Thyroid gland (tissue), 4 donors: ENCODE measurements around the gene MYO15A. TPM values are rescaled to one million over a fixed set of nuclear protein-coding genes. Genes with fewer than 3 reads are reported as not detected.

ENCODE experiments used
- DNase-seq, 2 donors: peaks; one replicate each; pipeline ENCODE4 v3.0.0-alpha.2; 2019
- H3K27ac ChIP-seq, 3 donors: fragments of 200-600 bp; sonication (generic); 1 replicate in 2 of 3; 2 replicates in 1 of 3; pipeline ENCODE4 v1.5.1; 2016 to 2019; ENCODE audit warnings: mild to moderate bottlenecking in 1 of 3, moderate library complexity in 1 of 3
- H3K27me3 ChIP-seq: fragments of 200-600 bp; sonication (generic); one replicate; pipeline ENCODE4 v1.5.1; 2019
- H3K36me3 ChIP-seq, 2 donors: fragments of 200-600 bp; sonication (generic); one replicate each; pipeline ENCODE4 v1.5.1; 2016 to 2019
- H3K4me1 ChIP-seq, 2 donors: fragments of 200-600 bp; sonication (generic); one replicate each; pipeline ENCODE4 v1.5.1; 2017 to 2019
- H3K4me3 ChIP-seq, 3 donors: fragments of 200-600 bp; sonication (generic); replicated peaks in 1 of 3; 1 replicate in 2 of 3; 2 replicates in 1 of 3; pipeline ENCODE4 v1.5.1; 2016; ENCODE audit warnings: mild to moderate bottlenecking in 1 of 3
- H3K9me3 ChIP-seq: fragments of 200-600 bp; sonication (generic); one replicate; pipeline ENCODE4 v1.5.1; 2017
- POLR2A ChIP-seq, 2 donors: fragments of 450-650 bp; IDR thresholded peaks; one replicate each; pipeline ENCODE4 v1.6.1; 2017; ENCODE audit warnings: antibody characterized with exemption in 2 of 2, mild to moderate bottlenecking in 2 of 2, moderate library complexity in 1 of 2
- WGBS, 2 donors: methylation state at CpG; one replicate each; pipeline ENCODE4 v1.1.5; 2017; 5-methylcytosine and 5-hydroxymethylcytosine counted together
- intact Hi-C: fragments of 100-400 bp; cut with DNase I; formaldehyde crosslinking; loops from one replicate; pipeline ENCODE4 v1.15.1; 2023
- total RNA-seq, 4 donors: library from RNA; depleted of rRNA; stranded (reverse); fragments of >200 nt; gene quantifications; one replicate each; pipeline ENCODE4 v1.2.3, GENCODE V29; 2016
- TF ChIP-seq, protein P1 (sequence below), 6 experiments: fragments of 200-600 bp in 3 of 6; fragments of 450-650 bp in 3 of 6; sonication (generic) in 3 of 6; IDR thresholded peaks; one replicate each; pipeline ENCODE4 v1.5.1; 2016 to 2019; ENCODE audit warnings: antibody characterized with exemption in 6 of 6, mild to moderate bottlenecking in 2 of 6, inconsistent platforms in 1 of 6, moderate library complexity in 1 of 6

The MYO15A gene
- total RNA-seq, 4 donors from 2014 or later = 1.3 to 3.6 (median 1.7) TPM

DNA sequence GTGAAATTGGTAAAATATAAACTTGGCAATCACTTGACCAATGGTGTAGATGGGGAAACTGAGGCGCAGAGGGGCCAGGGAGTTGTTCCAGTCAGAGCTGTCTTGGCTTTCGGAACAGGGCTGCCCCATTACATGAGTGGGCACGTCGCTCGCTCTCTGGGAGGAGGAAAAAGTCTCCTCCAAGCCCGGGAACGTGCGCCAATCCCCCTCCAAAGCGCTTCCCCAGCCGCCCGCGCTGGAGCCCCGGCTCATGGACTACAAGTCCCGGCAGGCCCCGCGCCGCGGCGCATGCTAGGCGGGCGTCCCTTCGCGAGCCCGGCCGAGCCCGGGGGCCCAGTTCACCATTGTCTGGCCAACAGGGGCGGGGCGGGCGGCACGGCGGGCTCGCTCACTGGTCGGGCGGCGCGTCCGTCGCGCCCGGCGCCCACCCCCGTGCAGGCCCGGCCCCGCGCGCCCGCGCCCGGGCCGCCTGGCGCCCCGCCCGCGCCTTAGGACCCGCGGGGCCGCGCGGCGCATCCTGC, 116.6 kb downstream of the MYO15A start, which contains the start of gene LLGL1:
LLGL1 (plus strand) TSS at position 515 of the 521 bp plus-strand sequence. CDS start 48 bp downstream, outside the sequence.
- TF ChIP-seq, protein P1, sequence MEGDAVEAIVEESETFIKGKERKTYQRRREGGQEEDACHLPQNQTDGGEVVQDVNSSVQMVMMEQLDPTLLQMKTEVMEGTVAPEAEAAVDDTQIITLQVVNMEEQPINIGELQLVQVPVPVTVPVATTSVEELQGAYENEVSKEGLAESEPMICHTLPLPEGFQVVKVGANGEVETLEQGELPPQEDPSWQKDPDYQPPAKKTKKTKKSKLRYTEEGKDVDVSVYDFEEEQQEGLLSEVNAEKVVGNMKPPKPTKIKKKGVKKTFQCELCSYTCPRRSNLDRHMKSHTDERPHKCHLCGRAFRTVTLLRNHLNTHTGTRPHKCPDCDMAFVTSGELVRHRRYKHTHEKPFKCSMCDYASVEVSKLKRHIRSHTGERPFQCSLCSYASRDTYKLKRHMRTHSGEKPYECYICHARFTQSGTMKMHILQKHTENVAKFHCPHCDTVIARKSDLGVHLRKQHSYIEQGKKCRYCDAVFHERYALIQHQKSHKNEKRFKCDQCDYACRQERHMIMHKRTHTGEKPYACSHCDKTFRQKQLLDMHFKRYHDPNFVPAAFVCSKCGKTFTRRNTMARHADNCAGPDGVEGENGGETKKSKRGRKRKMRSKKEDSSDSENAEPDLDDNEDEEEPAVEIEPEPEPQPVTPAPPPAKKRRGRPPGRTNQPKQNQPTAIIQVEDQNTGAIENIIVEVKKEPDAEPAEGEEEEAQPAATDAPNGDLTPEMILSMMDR (IDR thresholded peaks at IDR 0.05) = no peak
- TF ChIP-seq POLR2A (IDR thresholded peaks at IDR 0.05) = no peak
- intact Hi-C loops = no loop called here
- DNase-seq = peak; percentile 97 to 98
- H3K27me3 ChIP-seq = no peaks in the 10 kb centered on the region
- peaks cover 8 to 12% of the 10 kb centered on the region in 2 donors for H3K4me1 ChIP-seq
- peak within 1 kb of the TSS in 2 of 3 donors; percentile 49 to 50 for H3K27ac ChIP-seq
- H3K4me3 ChIP-seq = peak within 1 kb of the TSS; percentile 11 to 53 (median 47)
- WGBS, 2 donors = 0% methylated on average over 4 to 26 of the region's 60 CpGs
- H3K36me3 ChIP-seq = no peaks in the 10 kb centered on the region
- H3K9me3 ChIP-seq = no peaks in the 10 kb centered on the region

DNA sequence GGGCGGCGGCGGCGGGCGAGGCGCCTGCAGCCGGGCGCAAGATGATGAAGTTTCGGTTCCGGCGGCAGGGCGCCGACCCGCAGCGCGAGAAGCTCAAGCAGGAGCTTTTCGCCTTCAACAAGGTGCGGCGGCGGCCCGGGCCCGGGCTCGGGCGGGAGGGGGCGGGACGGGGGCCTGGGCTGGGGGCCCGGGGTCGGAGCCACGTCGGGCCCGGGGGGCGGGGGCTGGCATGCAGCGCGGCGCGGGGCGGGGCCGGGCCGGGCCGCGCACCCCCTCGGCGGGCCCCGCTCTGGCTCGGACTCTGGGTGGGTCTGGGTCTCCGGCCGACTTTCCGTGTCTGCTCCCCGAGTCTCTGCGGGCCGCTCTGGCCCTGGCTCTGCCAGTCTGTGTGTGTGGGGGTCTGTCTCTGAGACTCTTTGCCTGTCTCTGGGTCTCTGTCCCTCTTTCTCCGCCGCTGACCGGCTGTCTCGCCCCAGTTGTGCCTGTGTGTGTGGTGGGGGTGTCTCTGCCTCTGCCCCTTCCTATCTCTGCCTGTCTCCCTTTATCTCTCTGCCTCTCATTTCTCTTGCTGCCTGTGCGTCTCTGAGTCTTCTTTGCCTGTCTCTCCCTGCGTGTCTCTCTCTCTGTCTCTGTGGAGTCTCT, 117.2 kb downstream of the MYO15A start:
- intact Hi-C loops = no loop called here
- H3K4me3 ChIP-seq = peak overlapping the region; percentile 11 to 53 (median 47)
- no peaks in the 10 kb centered on the region for H3K36me3 ChIP-seq
- peak in 1 of 2 donors; percentile 8 for DNase-seq
- WGBS, 2 donors = 1% methylated on average over 6 to 14 of the region's 57 CpGs
- H3K4me1 ChIP-seq = peaks cover 8 to 12% of the 10 kb centered on the region in 2 donors
- no peak for TF ChIP-seq POLR2A (IDR thresholded peaks at IDR 0.05)
- TF ChIP-seq, protein P1 (IDR thresholded peaks at IDR 0.05) = no peak
- H3K27me3 ChIP-seq = no peaks in the 10 kb centered on the region
- H3K9me3 ChIP-seq = no peaks in the 10 kb centered on the region
- no peak overlapping the region for H3K27ac ChIP-seq

DNA sequence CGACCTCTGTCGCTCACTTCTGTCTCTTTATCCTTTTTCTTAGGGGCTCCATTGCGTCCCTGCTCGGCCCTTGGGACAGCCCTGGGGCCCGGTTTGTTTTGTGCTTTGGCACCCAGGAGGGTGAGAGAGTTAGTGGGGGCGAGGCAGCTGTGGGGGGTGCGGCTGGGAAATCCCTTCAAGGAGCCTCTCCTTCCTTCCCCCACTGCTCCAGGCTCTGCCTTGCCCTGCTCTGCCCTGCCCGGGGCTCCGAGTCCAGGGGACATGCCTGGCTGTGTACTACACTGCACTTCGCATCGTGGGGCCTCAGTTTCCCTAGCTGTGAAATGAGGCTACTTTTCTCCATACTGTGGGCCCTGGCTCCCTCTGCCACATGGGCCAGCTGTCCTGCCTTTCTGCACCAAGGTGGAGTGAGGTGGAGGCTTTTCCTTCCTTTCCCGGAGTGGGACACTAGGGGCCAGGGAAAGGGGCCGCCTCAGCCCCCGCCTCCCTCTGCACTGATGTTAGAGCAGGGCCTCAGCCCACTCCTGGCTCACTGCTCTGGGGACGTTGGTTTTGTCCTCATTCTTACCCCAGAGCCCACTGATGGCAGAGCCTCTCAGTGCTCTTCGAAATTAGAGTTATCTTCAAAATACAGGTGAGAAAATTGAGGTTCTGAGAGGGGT, 117.9 kb downstream of the MYO15A start:
- H3K27me3 ChIP-seq = no peaks in the 10 kb centered on the region
- 25 to 31% methylated on average over 14 to 16 of the region's 16 CpGs for WGBS, 2 donors
- DNase-seq = no peak
- H3K9me3 ChIP-seq = no peaks in the 10 kb centered on the region
- H3K27ac ChIP-seq = no peak overlapping the region
- TF ChIP-seq, protein P1 (IDR thresholded peaks at IDR 0.05) = no peak
- no peak for TF ChIP-seq POLR2A (IDR thresholded peaks at IDR 0.05)
- intact Hi-C loops = no loop called here
- H3K4me3 ChIP-seq = peak overlapping the region; percentile 11 to 53 (median 47)
- peaks cover 8 to 12% of the 10 kb centered on the region in 2 donors for H3K4me1 ChIP-seq
- H3K36me3 ChIP-seq = no peaks in the 10 kb centered on the region

DNA sequence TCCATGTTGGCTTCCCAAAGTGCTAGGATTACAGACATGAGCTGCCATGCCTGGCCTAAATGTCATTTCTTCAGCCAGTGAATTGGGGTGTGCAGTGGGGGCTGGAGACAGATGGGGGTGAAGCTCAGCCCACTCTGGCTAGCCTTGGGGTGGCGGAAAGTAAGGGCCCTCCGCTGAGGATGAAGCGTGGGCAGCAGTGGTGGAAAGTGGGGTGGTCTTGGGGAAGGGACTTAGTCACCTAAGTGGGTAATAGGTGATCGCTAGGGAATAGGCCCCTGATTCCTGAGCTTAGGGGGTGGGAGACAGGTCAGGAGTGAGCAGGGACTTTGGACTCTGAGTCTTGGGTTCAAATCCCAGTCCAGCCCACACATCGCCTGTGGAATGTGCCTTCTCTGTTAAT, 119.1 kb downstream of the MYO15A start:
- 96% methylated on average over 5 of the region's 5 CpGs for WGBS, 2 donors
- Histone ChIP-seq H3K27me3 (no peaks in the 10 kb centered on the region), H3K4me1 (peaks cover 8 to 12% of the 10 kb centered on the region in 2 donors), H3K36me3 (no peaks in the 10 kb centered on the region), H3K9me3 (no peaks in the 10 kb centered on the region), H3K27ac (no peak overlapping the region), H3K4me3 (no peak overlapping the region)
- TF ChIP-seq, protein P1 (IDR thresholded peaks at IDR 0.05) = no peak
- no peak for TF ChIP-seq POLR2A (IDR thresholded peaks at IDR 0.05)
- intact Hi-C loops = no loop called here
- no peak for DNase-seq
